Smooth muscle cell (in vitro differentiated cells): ENCODE measurements around the gene FCER2. TPM values are rescaled to one million over a fixed set of nuclear protein-coding genes. Genes with fewer than 3 reads are reported as not detected.
"Not testable (repeated sequence)": the region's sequence is repeated elsewhere in the genome, so short reads cannot be mapped to it uniquely, and the experiment has no call there.

Experiments
- DNase-seq: peaks from one replicate; lab custom pipeline; 2025; ENCODE audit not compliant: unreplicated experiment; lab: John Stamatoyannopoulos, UW
- H2AFZ ChIP-seq: fragments of 200-600 bp; sonication (generic); 2 replicates; pipeline ENCODE4 v1.6.0; 2016; ENCODE audit warnings: antibody characterized with exemption, low read depth, mild to moderate bottlenecking
- H3F3A ChIP-seq: fragments of 200-600 bp; sonication (generic); 2 replicates; pipeline ENCODE4 v1.6.0; 2017; ENCODE audit warnings: antibody characterized with exemption, low read depth
- H3K27ac ChIP-seq: fragments of 200-600 bp; sonication (generic); 2 replicates; pipeline ENCODE4 v1.5.1; 2016; ENCODE audit warnings: low read depth, mild to moderate bottlenecking
- H3K27me3 ChIP-seq: fragments of 200-600 bp; sonication (generic); 2 replicates; pipeline ENCODE4 v1.6.1; 2016; ENCODE audit warnings: low read depth, mild to moderate bottlenecking
- H3K36me3 ChIP-seq: fragments of 200-600 bp; sonication (generic); 2 replicates; pipeline ENCODE4 v1.5.1; 2016; ENCODE audit warnings: low read depth
- H3K4me1 ChIP-seq: fragments of 200-600 bp; sonication (generic); 2 replicates; pipeline ENCODE4 v1.5.1; 2016; ENCODE audit warnings: low read depth
- H3K4me2 ChIP-seq: fragments of 200-600 bp; sonication (generic); 2 replicates; pipeline ENCODE4 v1.6.0; 2016; ENCODE audit warnings: mild to moderate bottlenecking
- H3K4me3 ChIP-seq: fragments of 200-600 bp; sonication (generic); 2 replicates; pipeline ENCODE4 v1.5.1; 2016; ENCODE audit warnings: mild to moderate bottlenecking
- H3K79me2 ChIP-seq: fragments of 200-600 bp; sonication (generic); 2 replicates; pipeline ENCODE4 v1.6.0; 2016; ENCODE audit warnings: low read depth, mild to moderate bottlenecking
- H3K9ac ChIP-seq: fragments of 200-600 bp; sonication (generic); 2 replicates; pipeline ENCODE4 v1.6.0; 2016; ENCODE audit warnings: low read depth
- H3K9me3 ChIP-seq: fragments of 200-600 bp; sonication (generic); replicated peaks from 2 replicates; pipeline ENCODE4 v1.5.1; 2016; ENCODE audit warnings: low read depth
- H4K20me1 ChIP-seq: fragments of 200-600 bp; sonication (generic); 2 replicates; pipeline ENCODE4 v1.6.0; 2016; ENCODE audit warnings: low read depth
- CTCF ChIP-seq: fragments of 200-600 bp; sonication (generic); IDR thresholded peaks from 2 replicates; pipeline ENCODE4 v1.5.1; 2017; ENCODE audit warnings: borderline replicate concordance, mild to moderate bottlenecking, antibody characterized with exemption; ENCODE audit not compliant: insufficient read depth, poor library complexity, severe bottlenecking
- WGBS: methylation state at CpG from one replicate; pipeline ENCODE4 v1.1.7; 2016; ENCODE audit warnings: low lambda C conversion rate; 5-methylcytosine and 5-hydroxymethylcytosine counted together
- polyA plus RNA-seq: library from polyadenylated mRNA; unstranded; fragments of >200 nt; fragmentation: Nextera tagmentation; extraction: Ambion mirVana; gene quantifications from 2 replicates; pipeline ENCODE4 v1.2.1, GENCODE V29; 2016
- total RNA-seq: library from RNA; depleted of rRNA; stranded (reverse); fragments of >200 nt; gene quantifications from 2 replicates; pipeline ENCODE4 v1.2.3, GENCODE V29; 2014

Gene FCER2
- total and polyA plus RNA-seq, 2 experiments from 2014 or later: not detected

GRCh38 chr19:7748171-7748570 is 46.2 kb upstream of the FCER2 start:
- TF ChIP-seq CTCF: no peak

DNA sequence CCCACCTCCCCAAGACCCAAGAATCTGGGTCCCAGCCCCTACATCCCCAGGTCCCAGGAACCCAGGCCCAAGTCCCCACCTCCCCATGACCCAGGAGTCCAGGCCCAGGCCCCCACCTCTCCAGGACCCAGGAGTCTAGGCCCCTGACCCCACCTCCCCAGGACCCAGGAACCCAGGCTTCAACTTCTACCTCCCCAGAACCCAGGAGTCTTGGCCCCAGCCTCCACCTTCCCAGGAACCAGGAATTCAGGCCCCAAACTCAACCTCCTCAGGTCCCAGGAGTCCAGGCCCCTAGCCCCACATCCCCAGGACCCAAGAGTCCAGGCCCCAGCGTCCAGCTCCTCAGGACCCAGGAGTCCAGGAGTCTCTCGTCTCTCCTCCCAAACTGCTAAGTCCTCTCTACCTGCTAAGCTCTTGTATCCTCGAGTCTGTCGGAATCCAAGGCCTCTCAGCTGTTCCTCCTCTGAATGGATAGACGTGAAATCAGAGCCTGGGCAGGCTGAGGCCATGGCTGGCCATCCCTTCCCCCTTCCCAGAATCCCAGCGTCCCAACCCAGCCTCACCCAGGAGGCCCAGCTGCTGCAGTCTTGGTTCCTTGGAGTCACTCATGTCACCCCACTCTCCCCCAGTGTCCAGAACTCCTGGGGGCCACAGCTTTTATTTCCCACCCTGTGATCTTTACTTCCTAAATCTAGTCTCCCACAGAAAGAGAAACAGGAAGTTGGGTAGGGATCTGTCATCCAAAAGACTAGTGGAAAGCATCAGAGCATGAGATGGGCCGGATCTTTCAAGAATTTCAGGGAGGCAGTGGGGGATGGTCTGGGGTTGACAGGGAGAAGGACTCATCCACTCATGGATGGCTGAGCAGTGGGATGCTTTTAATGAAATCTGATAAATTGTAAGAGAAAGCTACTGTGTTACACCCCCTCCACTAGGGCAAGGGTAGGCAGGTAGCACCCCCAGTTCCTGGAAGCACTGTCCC is 45.3 kb upstream of the FCER2 start, which contains the start of gene CD209:
Gene CD209 (minus strand): TSS at position 632 of the 982 bp plus-strand sequence. CDS start 23 bp downstream, at position 609.
- TF ChIP-seq CTCF: no peak
- no peaks in the 10 kb centered on the region for H3K36me3 ChIP-seq
- no peaks in the 10 kb centered on the region for H3K79me2 ChIP-seq
- no peaks in the 10 kb centered on the region for H3F3A ChIP-seq
- DNase-seq: no peak
- WGBS: 88% methylated on average over 7 of the region's 7 CpGs
- no peak within 1 kb of the TSS for H3K27ac ChIP-seq
- no peaks in the 10 kb centered on the region for H3K9me3 ChIP-seq
- no peaks in the 10 kb centered on the region for H4K20me1 ChIP-seq
- H3K4me3 ChIP-seq: no peak within 1 kb of the TSS
- no peak within 1 kb of the TSS for H2AFZ ChIP-seq
- H3K4me2 ChIP-seq: no peak within 1 kb of the TSS
- H3K9ac ChIP-seq: no peak within 1 kb of the TSS
- H3K4me1 ChIP-seq: no peaks in the 10 kb centered on the region
- peaks cover 14% of the 10 kb centered on the region for H3K27me3 ChIP-seq

More at GRCh38 chr19:7748171-7748570, 46.2 kb upstream of the FCER2 start:
- 65% methylated on average over 2 of the region's 2 CpGs for WGBS
- DNase-seq: no peak
- Histone ChIP-seq H3K79me2 (no peaks in the 10 kb centered on the region), H3K4me2 (no peak overlapping the region), H3K36me3 (no peaks in the 10 kb centered on the region), H3K4me3 (no peak overlapping the region), H3K9me3 (no peaks in the 10 kb centered on the region), H3K27ac (no peak overlapping the region), H3F3A (no peaks in the 10 kb centered on the region), H2AFZ (no peak overlapping the region), H3K4me1 (no peaks in the 10 kb centered on the region), H4K20me1 (no peaks in the 10 kb centered on the region), H3K9ac (no peak overlapping the region), H3K27me3 (peaks cover 13% of the 10 kb centered on the region)

DNA sequence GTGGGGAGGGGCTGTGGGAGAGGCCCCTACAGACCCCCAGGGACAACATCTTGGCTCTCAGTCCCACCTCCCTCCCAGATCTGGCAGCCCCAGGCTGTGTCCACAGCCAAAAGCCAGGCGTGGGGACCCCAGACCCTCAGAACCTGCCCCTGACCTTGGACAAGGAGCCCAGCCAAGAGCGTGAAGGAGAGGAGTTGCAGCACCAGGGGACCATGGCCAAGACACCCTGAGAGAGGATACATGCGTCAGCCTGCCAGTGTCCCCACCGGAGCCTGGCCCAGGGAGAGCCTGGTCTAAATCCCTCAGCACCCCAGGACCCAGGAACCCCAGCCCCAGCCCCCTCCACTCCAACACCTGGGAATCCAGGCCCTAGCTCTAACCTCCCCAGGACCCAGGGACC is 44.4 kb upstream of the FCER2 start:
- H3K9me3 ChIP-seq, H3K27ac ChIP-seq, H2AFZ ChIP-seq, H3K36me3 ChIP-seq, H3K4me2 ChIP-seq, H3F3A ChIP-seq, H3K9ac ChIP-seq, H3K4me1 ChIP-seq, H3K4me3 ChIP-seq, H4K20me1 ChIP-seq, DNase-seq, H3K79me2 ChIP-seq: not testable (repeated sequence)
- WGBS: 83% methylated on average over 4 of the region's 4 CpGs
- H3K27me3 ChIP-seq: peaks cover 14% of the 10 kb centered on the region

GRCh38 chr19:7744871-7745650 is 43.1 kb upstream of the FCER2 start:
- no peak for TF ChIP-seq CTCF
- peaks cover 20% of the 10 kb centered on the region for H3K27me3 ChIP-seq
- no peak overlapping the region for H3K27ac ChIP-seq
- H3K9ac ChIP-seq: no peak overlapping the region
- H3K4me1 ChIP-seq: no peaks in the 10 kb centered on the region
- H3F3A ChIP-seq: no peaks in the 10 kb centered on the region
- no peak overlapping the region for H3K4me2 ChIP-seq
- no peaks in the 10 kb centered on the region for H3K79me2 ChIP-seq
- DNase-seq: no peak
- 90% methylated on average over 12 of the region's 12 CpGs for WGBS
- no peaks in the 10 kb centered on the region for H3K36me3 ChIP-seq
- no peaks in the 10 kb centered on the region for H3K9me3 ChIP-seq
- no peaks in the 10 kb centered on the region for H4K20me1 ChIP-seq
- H2AFZ ChIP-seq: no peak overlapping the region
- no peak overlapping the region for H3K4me3 ChIP-seq
